HepG2 (cell line): Measurements from ENCODE around the gene NHSL1. TPM values are rescaled to one million over a fixed set of nuclear protein-coding genes. Genes with fewer than 3 reads are reported as not detected.
A peak's percentile ranks its signal among the peaks of the same experiment; 100 is the strongest.

Experiments
- ARHGAP35 ChIP-seq: sonication (generic); formaldehyde crosslinking; IDR thresholded peaks from 2 replicates; pipeline ENCODE4 v1.9.0; 2022; ENCODE audit warnings: mild to moderate bottlenecking, inconsistent platforms, moderate library complexity, missing genetic modification reagents, borderline replicate concordance
- FOXA1 ChIP-seq, 2 experiments: fragments of 450-650 bp in 1 of 2; sonication (generic) in 1 of 2; formaldehyde crosslinking in 1 of 2; IDR thresholded peaks; 2 replicates each; pipeline versions ENCODE4 v1.4.0 to v1.6.1; 2016 to 2020; ENCODE audit warnings: missing genetic modification reagents in 1 of 2
- GLI4 ChIP-seq: sonication (generic); formaldehyde crosslinking; IDR thresholded peaks from 2 replicates; pipeline ENCODE4 v1.5.1; 2020; ENCODE audit warnings: missing genetic modification reagents, mild to moderate bottlenecking, moderate library complexity, borderline replicate concordance
- HDAC2 ChIP-seq: sonication (generic); formaldehyde crosslinking; IDR thresholded peaks from 2 replicates; pipeline ENCODE4 v1.4.0; 2020; ENCODE audit warnings: missing genetic modification reagents
- JUN ChIP-seq: sonication (generic); formaldehyde crosslinking; IDR thresholded peaks from 2 replicates; pipeline ENCODE4 v1.4.0; 2020; ENCODE audit warnings: mild to moderate bottlenecking, missing genetic modification reagents
- NCOA2 ChIP-seq: sonication (generic); formaldehyde crosslinking; IDR thresholded peaks from 2 replicates; pipeline ENCODE4 v1.8.0; 2022; ENCODE audit warnings: inconsistent platforms
- PRMT3 ChIP-seq: sonication (generic); formaldehyde crosslinking; IDR thresholded peaks from 2 replicates; pipeline ENCODE4 v1.8.1; 2022; ENCODE audit warnings: low read depth, mild to moderate bottlenecking, moderate library complexity, missing genetic modification reagents, borderline replicate concordance
- SOX13 ChIP-seq, 3 experiments: fragments of 450-650 bp in 1 of 3; sonication (generic) in 1 of 3; formaldehyde crosslinking in 1 of 3; IDR thresholded peaks in 2 of 3; conservative IDR thresholded peaks in 1 of 3; 2 replicates each; pipeline versions ENCODE4 v1.5.0 to v1.6.1; 2016 to 2020; ENCODE audit warnings: antibody characterized with exemption in 1 of 3, mild to moderate bottlenecking in 1 of 3, missing compliant biosample characterization in 1 of 3, missing genetic modification reagents in 1 of 3, moderate library complexity in 1 of 3
- TP53 ChIP-seq: sonication (generic); formaldehyde crosslinking; conservative IDR thresholded peaks from 2 replicates; pipeline ENCODE4 v1.4.0; 2020; ENCODE audit warnings: missing genetic modification reagents
- ZEB1 ChIP-seq: IDR thresholded peaks from 2 replicates; pipeline ENCODE4 v1.6.1; 2012; ENCODE audit warnings: mild to moderate bottlenecking, low read depth, inconsistent platforms; ENCODE audit not compliant: insufficient replicate concordance
- ZNF180 ChIP-seq: sonication (generic); formaldehyde crosslinking; IDR thresholded peaks from 2 replicates; pipeline ENCODE4 v1.4.0; 2020; ENCODE audit warnings: low read depth, missing genetic modification reagents, borderline replicate concordance
- ZNF30 ChIP-seq: sonication (generic); formaldehyde crosslinking; IDR thresholded peaks from 2 replicates; pipeline ENCODE4 v1.5.0; 2020; ENCODE audit warnings: mild to moderate bottlenecking, missing genetic modification reagents
- polyA plus RNA-seq, 8 experiments: library from polyadenylated mRNA; depleted of rRNA in 3 of 8; stranded (reverse) in 7 of 8; unstranded in 1 of 8; fragments of >200 nt; fragmentation: Illumina TruSeq in 4 of 8; extraction: Trizol in 4 of 8; gene quantifications; 2 replicates each; pipeline versions ENCODE4 v1.2.1 to v1.2.3, GENCODE V29; 2011 to 2016; ENCODE audit warnings: low read depth in 4 of 8, missing spikeins in 1 of 8, mixed read lengths in 1 of 8; ENCODE audit not compliant: insufficient read depth in 1 of 8
- total RNA-seq, 5 experiments: library from RNA; depleted of rRNA; stranded (reverse); fragments of >200 nt; fragmentation: Illumina TruSeq; extraction: Trizol; gene quantifications; 2 replicates each; pipeline ENCODE4 v1.2.3, GENCODE V29; 2016; ENCODE audit warnings: low read depth in 1 of 5
- TF ChIP-seq, protein P1 (sequence below): IDR thresholded peaks from 2 replicates; pipeline ENCODE4 v1.6.1; 2016; ENCODE audit warnings: missing biosample characterization, missing genetic modification reagents, low read depth

The NHSL1 gene
- total and polyA plus RNA-seq, 2 of the 13 experiments (the other 11 are each of a cell fraction or from before 2014, with no cell fraction given), result 24.9 to 53.6 TPM

DNA sequence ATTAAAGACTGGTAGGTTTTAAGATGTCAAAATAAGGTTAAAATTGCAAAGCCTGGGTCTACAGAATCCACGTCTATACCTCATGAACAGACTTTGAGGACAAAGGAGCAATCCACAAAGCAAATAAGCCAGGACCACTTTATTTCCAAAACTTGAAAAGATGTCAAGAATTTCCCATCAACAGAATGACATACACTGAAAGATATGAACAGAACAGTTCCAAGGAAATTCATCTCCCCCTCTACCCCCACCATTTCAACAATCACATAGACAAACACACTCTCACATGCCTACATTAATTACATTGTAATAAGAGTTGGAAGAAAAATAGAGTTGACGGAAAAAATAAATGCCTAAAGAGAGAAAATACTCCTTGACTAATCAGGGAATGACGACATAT lies 45.2 kb upstream of the NHSL1 start (continued):
- TF ChIP-seq GLI4, result 0 out of 2 replicates have a peak, but pooled peaks have one; percentile 5
- no peak for TF ChIP-seq HDAC2 (CRISPR knock-in tag)
- no peak for TF ChIP-seq PRMT3
- no peak for TF ChIP-seq ZEB1
- TF ChIP-seq ZNF180 (CRISPR knock-in tag), result no peak
- TF ChIP-seq, protein P1, sequence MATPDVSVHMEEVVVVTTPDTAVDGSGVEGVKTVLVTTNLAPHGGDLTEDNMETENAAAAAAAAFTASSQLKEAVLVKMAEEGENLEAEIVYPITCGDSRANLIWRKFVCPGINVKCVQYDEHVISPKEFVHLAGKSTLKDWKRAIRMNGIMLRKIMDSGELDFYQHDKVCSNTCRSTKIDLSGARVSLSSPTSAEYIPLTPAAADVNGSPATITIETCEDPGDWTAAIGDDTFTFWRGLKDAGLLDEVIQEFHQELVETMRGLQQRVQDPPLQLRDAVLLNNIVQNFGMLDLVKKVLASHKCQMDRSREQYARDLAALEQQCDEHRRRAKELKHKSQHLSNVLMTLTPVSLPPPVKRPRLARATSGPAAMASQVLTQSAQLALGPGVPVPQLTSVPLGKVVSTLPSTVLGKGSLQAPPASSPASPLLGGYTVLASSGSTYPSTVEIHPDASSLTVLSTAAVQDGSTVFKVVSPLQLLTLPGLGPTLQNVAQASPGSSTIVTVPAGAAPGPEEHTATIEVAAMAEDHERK (CRISPR knock-in tag), result no peak
- no peak for TF ChIP-seq JUN (CRISPR knock-in tag)
- no peak for TF ChIP-seq SOX13 (IDR thresholded peaks at IDR 0.05)
- TF ChIP-seq SOX13 (CRISPR knock-in tag; conservative IDR thresholded peaks at IDR 0.05 in 1 of 2, IDR thresholded peaks at IDR 0.05 in 1 of 2), result 0 out of 4 replicates have a peak, but pooled peaks of 1 of the 2 experiments have one; percentile 44
- peak; percentile 25; the same call in 1 of the 2 replicates for TF ChIP-seq NCOA2 (CRISPR knock-in tag)
- TF ChIP-seq FOXA1 (IDR thresholded peaks at IDR 0.05), result no peak
- TF ChIP-seq FOXA1 (CRISPR knock-in tag; IDR thresholded peaks at IDR 0.05), result 0 out of 2 replicates have a peak, but pooled peaks have one; percentile 9
- no peak for TF ChIP-seq ZNF30 (CRISPR knock-in tag)
- TF ChIP-seq TP53 (CRISPR knock-in tag), result no peak
- no peak for TF ChIP-seq ARHGAP35 (CRISPR knock-in tag)
